Keratinocyte (primary cell): ENCODE measurements around the gene KRTAP4-3. TPM values are rescaled to one million over a fixed set of nuclear protein-coding genes. Genes with fewer than 3 reads are reported as not detected.

Experiments
- DNase-seq: peaks from one replicate; pipeline ENCODE4 v3.0.0-alpha.2; 2011; ENCODE audit warnings: low read depth, missing footprints, low spot score
- FAIRE-seq: peaks from 2 replicates; lab custom pipeline; 2011; peaks lifted over from hg19 to GRCh38; lab: Jason Lieb, UNC
- H2AFZ ChIP-seq: 2 replicates; pipeline ENCODE4 v1.6.0; 2012; ENCODE audit warnings: low read length, control low read depth, inconsistent platforms; ENCODE audit not compliant: control insufficient read depth
- H3K27ac ChIP-seq: 2 replicates; pipeline ENCODE4 v1.5.1; 2011; ENCODE audit warnings: low read length; ENCODE audit not compliant: control insufficient read depth, insufficient read depth
- H3K27me3 ChIP-seq: 3 replicates; pipeline ENCODE4 v1.6.0; 2011; ENCODE audit warnings: low read length; ENCODE audit not compliant: control insufficient read depth, insufficient read depth; ENCODE audit errors: extremely low read depth
- H3K36me3 ChIP-seq, 2 experiments: 2 replicates in 1 of 2; 3 replicates in 1 of 2; pipeline ENCODE4 v1.5.1; 2011; ENCODE audit warnings: low read length in 2 of 2, mild to moderate bottlenecking in 1 of 2; ENCODE audit not compliant: control insufficient read depth in 2 of 2, insufficient read depth in 2 of 2; ENCODE audit errors: extremely low read depth in 1 of 2
- H3K4me1 ChIP-seq: 3 replicates; pipeline ENCODE4 v1.5.1; 2011; ENCODE audit warnings: low read length; ENCODE audit not compliant: control insufficient read depth, insufficient read depth; ENCODE audit errors: extremely low read depth
- H3K4me2 ChIP-seq: 3 replicates; pipeline ENCODE4 v1.6.0; 2011; ENCODE audit warnings: low read depth, low read length; ENCODE audit not compliant: control insufficient read depth, insufficient read depth; ENCODE audit errors: extremely low read depth
- H3K4me3 ChIP-seq, 3 experiments: fragments of 200-600 bp in 1 of 3; sonication (generic) in 1 of 3; 2 replicates in 2 of 3; 3 replicates in 1 of 3; pipeline ENCODE4 v1.5.1; 2011 to 2016; ENCODE audit warnings: low read length in 3 of 3, mild to moderate bottlenecking in 3 of 3, control low read depth in 2 of 3, inconsistent platforms in 1 of 3, low read depth in 1 of 3, mixed read lengths in 1 of 3, mixed run types in 1 of 3, moderate library complexity in 1 of 3; ENCODE audit not compliant: control insufficient read depth in 2 of 3, insufficient read depth in 2 of 3; ENCODE audit errors: extremely low read depth in 1 of 3
- H3K79me2 ChIP-seq: 2 replicates; pipeline ENCODE4 v1.6.0; 2012; ENCODE audit warnings: low read length; ENCODE audit not compliant: control insufficient read depth, insufficient read depth
- H3K9ac ChIP-seq: 3 replicates; pipeline ENCODE4 v1.6.0; 2011; ENCODE audit warnings: low read length; ENCODE audit not compliant: control insufficient read depth, insufficient read depth; ENCODE audit errors: extremely low read depth
- H3K9me1 ChIP-seq: 3 replicates; pipeline ENCODE4 v1.6.0; 2011; ENCODE audit warnings: low read length; ENCODE audit not compliant: control insufficient read depth, insufficient read depth; ENCODE audit errors: extremely low read depth
- H3K9me3 ChIP-seq: 2 replicates; pipeline ENCODE4 v1.5.1; 2012; ENCODE audit warnings: low read depth, low read length; ENCODE audit not compliant: control insufficient read depth
- H4K20me1 ChIP-seq: 3 replicates; pipeline ENCODE4 v1.6.0; 2011; ENCODE audit warnings: low read length; ENCODE audit not compliant: control insufficient read depth, insufficient read depth; ENCODE audit errors: extremely low read depth
- CTCF ChIP-seq, 3 experiments: IDR thresholded peaks in 1 of 3; conservative IDR thresholded peaks in 1 of 3; optimal IDR thresholded peaks in 1 of 3; 2 replicates in 2 of 3; 3 replicates in 1 of 3; pipeline versions ENCODE3 to v1.5.1; 2011; ENCODE audit warnings: low read length in 3 of 3, mild to moderate bottlenecking in 3 of 3, moderate library complexity in 2 of 3, control low read depth in 1 of 3, inconsistent platforms in 1 of 3; ENCODE audit not compliant: insufficient read depth in 2 of 3; ENCODE audit errors: extremely low read depth in 1 of 3
- EZH2 ChIP-seq: IDR thresholded peaks from one replicate; pipeline ENCODE4 v1.6.1; 2012; ENCODE audit warnings: inconsistent platforms, mild to moderate bottlenecking, low read length, moderate library complexity
- dilution Hi-C: fragments of 300-500 bp; cut with MboI; formaldehyde crosslinking; loops from one replicate; pipeline ENCODE4 v1.7.0; 2020; ENCODE audit warnings: low sequenced_read_pairs; ENCODE audit not compliant: extremely low pct_ligation_motif_present
- polyA plus RNA-seq, 5 experiments: library from polyadenylated mRNA; depleted of rRNA in 3 of 5; stranded (reverse) in 3 of 5; stranded (forward) in 1 of 5; unstranded in 1 of 5; fragments of >200 nt; gene quantifications; 1 replicate in 1 of 5; 2 replicates in 3 of 5; 3 replicates in 1 of 5; pipeline versions ENCODE4 v1.2.1 to v1.2.3, GENCODE V29; 2011 to 2012; ENCODE audit warnings: missing spikeins in 2 of 5, low read depth in 1 of 5, low replicate concordance in 1 of 5

Gene KRTAP4-3
- polyA plus RNA-seq, 1 donor (not counting 4 experiments of a cell fraction or from before 2014, with no cell fraction given) = not detected

- Histone ChIP-seq H3K36me3 (no peaks in the 10 kb centered on the region), H4K20me1 (no peaks in the 10 kb centered on the region), H3K27ac (no peak overlapping the region), H3K9me1 (no peaks in the 10 kb centered on the region), H3K9ac (no peak overlapping the region), H3K4me3 (no peak overlapping the region), H3K79me2 (no peaks in the 10 kb centered on the region), H3K4me1 (no peaks in the 10 kb centered on the region), H3K4me2 (no peak overlapping the region), H2AFZ (no peak overlapping the region), H3K9me3 (no peaks in the 10 kb centered on the region), H3K27me3 (no peaks in the 10 kb centered on the region)
- no peak for DNase-seq
- dilution Hi-C loops = no loop called here
- FAIRE-seq = no peak
- TF ChIP-seq EZH2 = no peak
- no peak for TF ChIP-seq CTCF (optimal IDR thresholded peaks at IDR 0.05 in 1 of 3, IDR thresholded peaks at IDR 0.05 in 1 of 3, conservative IDR thresholded peaks at IDR 0.05 in 1 of 3; ENCODE audit: extremely low read depth in 1 of 3, insufficient read depth in 2 of 3, low read length in 3 of 3)
Measured at GRCh38 chr17:41212524-41213169, 44.6 kb upstream of the KRTAP4-3 start.

GRCh38 chr17:41211845-41212466, 43.9 kb upstream of the KRTAP4-3 start:
- dilution Hi-C loops = no loop called here
- Histone ChIP-seq H3K27me3 (no peaks in the 10 kb centered on the region), H3K4me2 (no peak overlapping the region), H3K4me3 (no peak overlapping the region), H3K27ac (no peak overlapping the region), H2AFZ (no peak overlapping the region), H3K9me1 (no peaks in the 10 kb centered on the region), H3K4me1 (no peaks in the 10 kb centered on the region), H3K9me3 (no peaks in the 10 kb centered on the region), H3K36me3 (no peaks in the 10 kb centered on the region), H4K20me1 (no peaks in the 10 kb centered on the region), H3K9ac (no peak overlapping the region), H3K79me2 (no peaks in the 10 kb centered on the region)
- DNase-seq (peak; percentile 5), FAIRE-seq (peak; percentile 52)
- TF ChIP-seq EZH2 (no peak), CTCF (optimal IDR thresholded peaks at IDR 0.05 in 1 of 3, IDR thresholded peaks at IDR 0.05 in 1 of 3, conservative IDR thresholded peaks at IDR 0.05 in 1 of 3; ENCODE audit: extremely low read depth in 1 of 3, insufficient read depth in 2 of 3, low read length in 3 of 3) (no peak)
